GM12878 (cell line): Measurements from ENCODE around the gene SLC25A47. TPM values are rescaled to one million over a fixed set of nuclear protein-coding genes. Genes with fewer than 3 reads are reported as not detected.

ENCODE experiments used
- ATAC-seq: fragments of 200-7000 bp; cut with Tn5 transposase; 3 replicates; pipeline ENCODE4 v1.9.1; 2020; ENCODE audit warnings: mild to moderate bottlenecking, moderate library complexity
- BruUV-seq: library from RNA; stranded (reverse); fragments of 400-500 nt; replicated peaks from 2 replicates; lab custom pipeline; 2021; lab: Mats Ljungman, UMichigan
- CTCF ChIA-PET: fragments of 300-600 bp; sonication (Branson Sonifier 250); formaldehyde crosslinking; extraction: SDS; loops from one replicate; lab custom pipeline; 2021; ENCODE audit warnings: inconsistent platforms; lab: Yijun Ruan, JAX
- POLR2A ChIA-PET: fragments of 350-600 bp; formaldehyde crosslinking; extraction: SDS; loops from one replicate; lab custom pipeline; 2021; ENCODE audit warnings: inconsistent platforms; lab: Charles Lee
- RAD21 ChIA-PET: fragments of 300-600 bp; sonication (Branson Sonifier 250); formaldehyde crosslinking; loops from one replicate; lab custom pipeline; 2023; ENCODE audit warnings: antibody characterized with exemption; ENCODE audit not compliant: unreplicated experiment; lab: Charles Lee
- SMC1A ChIA-PET: fragments of 300-600 bp; sonication (Branson Sonifier 250); formaldehyde crosslinking; loops from one replicate; lab custom pipeline; 2023; ENCODE audit not compliant: unreplicated experiment, uncharacterized antibody; lab: Charles Lee
- DNase-seq: peaks from one replicate; pipeline ENCODE4 v3.0.0-alpha.2; 2011; ENCODE audit warnings: low read depth, low spot score
- FAIRE-seq: peaks from 3 replicates; lab custom pipeline; 2011; peaks lifted over from hg19 to GRCh38; lab: Jason Lieb, UNC
- H2AFZ ChIP-seq: 2 replicates; pipeline ENCODE4 v1.6.0; 2011; ENCODE audit warnings: low read depth, low read length, control low read depth; ENCODE audit not compliant: control insufficient read depth
- H3K27ac ChIP-seq: 2 replicates; pipeline ENCODE4 v1.5.1; 2011; ENCODE audit warnings: control low read depth; ENCODE audit not compliant: control insufficient read depth, insufficient read depth
- H3K27me3 ChIP-seq, 2 experiments: replicated peaks in 1 of 2; 2 replicates each; pipeline versions ENCODE4 v1.6.0 to v1.6.1; 2011; ENCODE audit warnings: low read length in 1 of 2; ENCODE audit not compliant: control insufficient read depth in 2 of 2, insufficient read depth in 2 of 2
- H3K36me3 ChIP-seq, 2 experiments: 2 replicates each; pipeline ENCODE4 v1.5.1; 2011; ENCODE audit warnings: low read length in 1 of 2; ENCODE audit not compliant: control insufficient read depth in 2 of 2, insufficient read depth in 2 of 2
- H3K4me1 ChIP-seq: 2 replicates; pipeline ENCODE4 v1.6.1; 2011; ENCODE audit warnings: mild to moderate bottlenecking, low read length, moderate library complexity, mixed read lengths; ENCODE audit not compliant: control insufficient read depth, insufficient read depth
- H3K4me2 ChIP-seq: 2 replicates; pipeline ENCODE4 v1.6.0; 2011; ENCODE audit warnings: control low read depth; ENCODE audit not compliant: control insufficient read depth, insufficient read depth
- H3K4me3 ChIP-seq: fragments of 200-600 bp; sonication (generic); 2 replicates; pipeline ENCODE4 v1.5.1; 2016
- H3K79me2 ChIP-seq: 2 replicates; pipeline ENCODE4 v1.6.0; 2011; ENCODE audit warnings: low read length; ENCODE audit not compliant: control insufficient read depth, insufficient read depth
- H3K9ac ChIP-seq: 2 replicates; pipeline ENCODE4 v1.8.0; 2011; ENCODE audit warnings: low read length, control low read depth, mixed read lengths; ENCODE audit not compliant: control insufficient read depth, insufficient read depth
- H3K9me3 ChIP-seq: replicated peaks from 3 replicates; pipeline ENCODE4 v1.5.1; 2011; ENCODE audit warnings: mild to moderate bottlenecking, low read length; ENCODE audit not compliant: control insufficient read depth, insufficient read depth
- H4K20me1 ChIP-seq: 2 replicates; pipeline ENCODE4 v1.6.0; 2011; ENCODE audit not compliant: control insufficient read depth, insufficient read depth
- CREM ChIP-seq: IDR thresholded peaks from 2 replicates; pipeline ENCODE4 v1.6.1; 2014; ENCODE audit warnings: antibody characterized with exemption, low read depth
- FOXK2 ChIP-seq: fragments of 450-650 bp; IDR thresholded peaks from 2 replicates; pipeline ENCODE4 v1.6.1; 2017; ENCODE audit warnings: mild to moderate bottlenecking, moderate library complexity
- GATAD2B ChIP-seq: fragments of 450-650 bp; conservative IDR thresholded peaks from 2 replicates; pipeline ENCODE4 v1.6.1; 2017; ENCODE audit warnings: low read depth, mild to moderate bottlenecking, moderate library complexity
- KDM1A ChIP-seq: fragments of 200-600 bp; sonication (generic); IDR thresholded peaks from 2 replicates; pipeline ENCODE4 v1.6.1; 2016; ENCODE audit warnings: borderline replicate concordance
- KLF5 ChIP-seq: fragments of 450-650 bp; IDR thresholded peaks from 2 replicates; pipeline ENCODE4 v1.6.1; 2014; ENCODE audit warnings: mild to moderate bottlenecking; ENCODE audit not compliant: partially characterized antibody
- MLLT1 ChIP-seq: fragments of 450-650 bp; IDR thresholded peaks from 2 replicates; pipeline ENCODE4 v1.6.1; 2016; ENCODE audit warnings: mild to moderate bottlenecking
- RCOR1 ChIP-seq: conservative IDR thresholded peaks from 2 replicates; pipeline ENCODE4 v1.6.1; 2012; ENCODE audit warnings: low read depth, low read length, improper control_type of control experiment
- RELA ChIP-seq: fragments of 450-650 bp; IDR thresholded peaks from 2 replicates; pipeline ENCODE4 v1.8.0; 2014; ENCODE audit warnings: borderline replicate concordance; ENCODE audit not compliant: partially characterized antibody
- REST ChIP-seq: IDR thresholded peaks from 2 replicates; pipeline ENCODE4 v1.6.1; 2012; ENCODE audit warnings: mild to moderate bottlenecking, low read depth, low read length
- SPI1 ChIP-seq: IDR thresholded peaks from 2 replicates; pipeline ENCODE4 v1.6.1; 2011; ENCODE audit warnings: low read depth, mild to moderate bottlenecking, low read length, moderate library complexity, borderline replicate concordance; ENCODE audit not compliant: insufficient read depth
- ZBTB11 ChIP-seq: fragments of 450-650 bp; formaldehyde crosslinking; IDR thresholded peaks from 2 replicates; pipeline ENCODE4 v1.5.0; 2022; ENCODE audit warnings: mild to moderate bottlenecking, missing genetic modification characterization
- ZNF217 ChIP-seq: fragments of 450-650 bp; IDR thresholded peaks from 2 replicates; pipeline ENCODE4 v1.6.1; 2017; ENCODE audit warnings: antibody characterized with exemption, mild to moderate bottlenecking
- ZNF384 ChIP-seq: IDR thresholded peaks from 2 replicates; pipeline ENCODE4 v1.6.1; 2012; ENCODE audit warnings: low read depth, mild to moderate bottlenecking, low read length, improper control_type of control experiment, borderline replicate concordance
- WGBS: methylation state at CpG from one replicate; pipeline ENCODE4 v1.1.6; 2016; ENCODE audit warnings: low lambda C conversion rate; ENCODE audit not compliant: insufficient replicate concordance, insufficient coverage; ENCODE audit errors: missing lambda C conversion rate; 5-methylcytosine and 5-hydroxymethylcytosine counted together
- in situ Hi-C: fragments of 300-500 bp; cut with MboI; formaldehyde crosslinking; loops from 9 replicates; pipeline ENCODE4 v1.14.3; 2018; ENCODE audit warnings: mixed read lengths
- intact Hi-C: fragments of 100-400 bp; cut with micrococcal nuclease; formaldehyde crosslinking; loops from one replicate; pipeline ENCODE4 v1.14.2; 2022; ENCODE audit not compliant: unreplicated experiment
- polyA plus RNA-seq, 11 experiments: library from polyadenylated mRNA; depleted of rRNA in 4 of 11; unstranded in 6 of 11; stranded (reverse) in 5 of 11; fragments of >200 nt; fragmentation: Nextera tagmentation in 4 of 11; fragmentation: Illumina TruSeq in 1 of 11; extraction: Ambion mirVana in 4 of 11; extraction: Trizol in 1 of 11; gene quantifications; 1 replicate in 1 of 11; 2 replicates in 10 of 11; pipeline versions ENCODE4 v1.2.1 to v1.2.3, GENCODE V29; 2011 to 2016; ENCODE audit warnings: inconsistent platforms in 2 of 11, missing spikeins in 2 of 11, low read depth in 1 of 11
- total RNA-seq, 4 experiments: library from RNA; depleted of rRNA in 3 of 4; stranded (reverse); fragments of >200 nt in 3 of 4; fragmentation: Illumina TruSeq in 1 of 4; extraction: Trizol in 1 of 4; gene quantifications; 2 replicates each; pipeline versions ENCODE4 v1.2.1 to v1.2.3, GENCODE V29; 2013 to 2021

SLC25A47 gene
- total and polyA plus RNA-seq, 10 of the 15 experiments (the other 5 are each of a cell fraction or from before 2014, with no cell fraction given) = 0.14 TPM; not detected in 9

GRCh38 chr14:100289916-100290606, 33.1 kb upstream of the SLC25A47 start (continued):
- TF ChIP-seq ZBTB11 = no peak
- TF ChIP-seq FOXK2 = no peak
- TF ChIP-seq RELA = no peak
- TF ChIP-seq RCOR1 = no peak
- TF ChIP-seq SPI1 = no peak

- H3K9me3 ChIP-seq = no peaks in the 10 kb centered on the region
- BruUV-seq = no TSS peak
- WGBS = 75% methylated on average over 12 of the region's 12 CpGs
- H3K4me3 ChIP-seq = no peak overlapping the region
- no peaks in the 10 kb centered on the region for H4K20me1 ChIP-seq
- no peak overlapping the region for H2AFZ ChIP-seq
- no peaks in the 10 kb centered on the region for H3K27me3 ChIP-seq
- H3K4me1 ChIP-seq = no peaks in the 10 kb centered on the region
- intact Hi-C loops = no loop called here
- ChIA-PET POLR2A (interaction anchor here (0.8 kb wide), 1 partner anchor 49 kb away, joined by 4 read pairs; no protein-coding TSS in a partner anchor), SMC1A (interaction anchor here (0.9 to 1.8 kb wide), 2 partner anchors 12 to 87 kb away, joined by 3 to 9 read pairs; no protein-coding TSS in a partner anchor), RAD21 (interaction anchor here (1.1 to 1.5 kb wide), 2 partner anchors 50 to 86 kb away, joined by 5 read pairs; no protein-coding TSS in a partner anchor), CTCF (interaction anchor here (0.9 to 2.4 kb wide), 6 partner anchors 13 to 355 kb away, joined by 3 to 12 read pairs (median 4); no protein-coding TSS in a partner anchor)
- no peak overlapping the region for H3K9ac ChIP-seq
- H3K79me2 ChIP-seq = no peaks in the 10 kb centered on the region
- ATAC-seq (no peak), DNase-seq (no peak), FAIRE-seq (no peak)
- H3K4me2 ChIP-seq = no peak overlapping the region
- no peaks in the 10 kb centered on the region for H3K36me3 ChIP-seq
- in situ Hi-C loops = no loop called here
- no peak overlapping the region for H3K27ac ChIP-seq
- TF ChIP-seq GATAD2B (no peak), KLF5 (no peak), KDM1A (no peak), REST (no peak), ZNF217 (no peak), MLLT1 (no peak), CREM (no peak), ZNF384 (no peak)
Observed at GRCh38 chr14:100290607-100291304, 32.4 kb upstream of the SLC25A47 start.
